ENCODE measurements around the gene SNAP25. TPM values are rescaled to one million over a fixed set of nuclear protein-coding genes. Genes with fewer than 3 reads are reported as not detected.

Gene SNAP25
- total and polyA plus RNA-seq, 9 of the 15 experiments (the other 6 are each of a cell fraction or from before 2014, with no cell fraction given), result 0.07 TPM; not detected in 8

- TF ChIP-seq ZBTB49 (CRISPR knock-in tag; IDR thresholded peaks at IDR 0.05; ENCODE audit: borderline replicate concordance) (no peak), HES1 (IDR thresholded peaks at IDR 0.05; ENCODE audit: low read depth) (no peak)
Measured at GRCh38 chr20:10201321-10201870, 17.2 kb upstream of the SNAP25 start (continued).

GRCh38 chr20:10209091-10209490, 9.5 kb upstream of the SNAP25 start:
- CTCF ChIA-PET (ENCODE audit: low intra/inter-chr PET ratio), result no interaction called here
- Histone ChIP-seq H3K79me2 (ENCODE audit: control insufficient read depth, insufficient read depth, low read length) (no peaks in the 10 kb centered on the region), H3K4me3 (no peak overlapping the region), H4K20me1 (replicated peaks; ENCODE audit: control insufficient read depth, insufficient read depth, low read length) (no peaks in the 10 kb centered on the region), H3K9me1 (ENCODE audit: control insufficient read depth, insufficient read depth, low read length) (no peaks in the 10 kb centered on the region), H3K9ac (ENCODE audit: insufficient read depth in 1 of 2, low read depth in 2 of 2, low read length in 2 of 2) (no peak overlapping the region), H3K4me2 (ENCODE audit: insufficient read depth, low read length) (no peak overlapping the region), H3K27ac (ENCODE audit: extremely low read depth, low read depth, low read length) (no peak overlapping the region), H3K9me3 (replicated peaks; ENCODE audit: control insufficient read depth, insufficient read depth, low read depth, low read length) (no peaks in the 10 kb centered on the region), H3K4me1 (replicated peaks in 1 of 2; ENCODE audit: control insufficient read depth in 2 of 2, insufficient read depth in 2 of 2, low read length in 2 of 2) (no peaks in the 10 kb centered on the region), H3K36me3 (ENCODE audit: control insufficient read depth, insufficient read depth, low read length) (no peaks in the 10 kb centered on the region), H2AFZ (ENCODE audit: low read depth, low read length) (no peak overlapping the region), H3K27me3 (ENCODE audit: control insufficient read depth in 2 of 2, insufficient read depth in 2 of 2, low read length in 2 of 2) (no peaks in the 10 kb centered on the region)
- no TSS peak for BruUV-seq (replicated peaks)
- in situ Hi-C loops (cut with MboI) (no loop called here), intact Hi-C loops (cut with micrococcal nuclease) (no loop called here)
- no peak for FAIRE-seq
- WGBS (ENCODE audit: insufficient coverage, low coverage, missing lambda C conversion rate), result 0% methylated on average over 1 of the region's 1 CpG
- POLR2A ChIA-PET, result no interaction called here
- DNase-seq (ENCODE audit: extremely low read depth in 1 of 4, low spot score in 3 of 4), result no peak
- ATAC-seq, result no peak
- TF ChIP-seq SMARCE1 (IDR thresholded peaks at IDR 0.05), result no peak
